Measurements from ENCODE around the gene SUPT5H. TPM values are rescaled to one million over a fixed set of nuclear protein-coding genes. Genes with fewer than 3 reads are reported as not detected.

SUPT5H gene
- total and polyA plus RNA-seq, 2 of the 4 experiments (the other 2 are of a cell fraction) = 75.3 to 116 TPM

DNA sequence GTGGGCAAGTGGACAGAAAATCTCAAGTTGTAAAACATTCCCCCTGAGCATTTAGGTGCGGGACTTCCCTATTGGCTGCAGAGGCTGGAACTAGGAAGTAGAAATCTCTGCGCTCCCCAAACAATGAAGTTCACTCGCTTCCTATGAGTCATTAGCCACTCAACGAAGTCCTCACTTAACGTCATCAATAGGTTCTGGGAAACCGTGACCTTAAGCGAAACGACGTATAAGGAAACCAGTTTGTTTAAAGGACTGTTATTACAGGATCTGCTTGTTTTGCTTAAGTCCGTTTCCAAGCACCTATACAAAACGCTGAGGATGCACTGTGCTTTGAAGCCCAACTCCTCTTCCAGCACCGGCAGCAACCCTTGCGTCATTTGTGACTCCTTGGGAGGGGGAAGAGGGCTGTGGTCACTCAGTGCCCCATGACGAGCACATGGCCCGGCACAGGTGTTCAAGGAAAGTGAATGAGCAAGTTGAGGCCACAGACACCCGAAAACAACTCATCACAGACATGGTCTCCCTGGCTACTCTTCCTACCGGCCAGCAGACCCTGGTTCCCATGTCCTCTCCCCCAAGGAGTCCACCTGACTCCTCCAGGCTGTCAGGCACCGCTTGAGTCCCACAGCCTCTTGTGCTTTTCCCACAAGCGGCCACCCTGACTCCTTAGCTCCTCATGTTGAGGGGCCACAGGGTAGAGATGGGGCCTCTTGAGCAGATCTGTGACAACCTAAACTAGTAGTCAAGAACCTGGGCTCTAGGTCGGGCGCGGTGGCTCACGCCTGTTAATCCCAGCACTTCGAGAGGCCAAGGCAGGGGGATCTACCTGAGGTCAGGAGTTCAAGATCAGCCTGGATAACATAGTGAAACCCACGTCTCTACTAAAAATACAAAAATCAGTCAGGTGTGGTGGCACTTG, 14.4 kb upstream of the SUPT5H start:
- Histone ChIP-seq H3K23ac (ENCODE audit: low read depth, low read length) (peak overlapping the region; percentile 49), H3K79me1 (ENCODE audit: low read depth in 1 of 2, low read length in 2 of 2) (peaks cover 25 to 53% of the 10 kb centered on the region in 2 experiments), H3K36me3 (ENCODE audit: control insufficient read depth, insufficient read depth, low read length) (peaks cover 24% of the 10 kb centered on the region), H2AK5ac (ENCODE audit: low read depth, low read length) (peak overlapping the region; percentile 68), H3K4ac (ENCODE audit: low read depth, low read length) (peak overlapping the region; percentile 74), H2AFZ (replicated peaks; ENCODE audit: low read length, poor library complexity) (peak overlapping the region; percentile 55), H4K20me1 (ENCODE audit: insufficient read depth, low read length) (peaks cover 46% of the 10 kb centered on the region), H3K4me1 (ENCODE audit: control insufficient read depth, insufficient read depth, low read length) (peaks cover 23% of the 10 kb centered on the region), H3K18ac (ENCODE audit: low read depth, low read length) (peak overlapping the region; percentile 34; the same call in 1 of the 2 replicates), H4K5ac (ENCODE audit: low read depth, low read length) (peak overlapping the region; percentile 72), H3K4me2 (ENCODE audit: low read depth, low read length) (peak overlapping the region; percentile 41), H3K56ac (ENCODE audit: extremely low read depth, insufficient read depth, low read length) (no peak overlapping the region), H3K4me3 (ENCODE audit: insufficient read depth, low read depth, low read length) (peak overlapping the region; percentile 1; the same call in 1 of the 2 replicates), H2BK20ac (ENCODE audit: low read depth, low read length) (peak overlapping the region; percentile 54; the same call in 1 of the 2 replicates), H3K14ac (replicated peaks; ENCODE audit: low read depth, low read length) (peak overlapping the region; percentile 34; the same call in 1 of the 2 replicates), H2AK9ac (replicated peaks; ENCODE audit: low read depth, low read length, poor library complexity) (peak overlapping the region; percentile 86), H3K9ac (ENCODE audit: low read depth, low read length) (no peak overlapping the region), H3K27ac (ENCODE audit: insufficient read depth, low read length) (peak overlapping the region; percentile 74), H3K27me3 (ENCODE audit: control insufficient read depth, insufficient read depth, low read length) (no peaks in the 10 kb centered on the region), H2BK5ac (ENCODE audit: low read depth, low read length, poor library complexity, severe bottlenecking) (peak overlapping the region; percentile 91), H4K8ac (ENCODE audit: low read depth in 2 of 2, low read length in 2 of 2) (peak overlapping the region in 1 of 2 experiments; percentile 77; a peak in 2 of 4 replicates), H2BK120ac (ENCODE audit: low read depth, low read length) (peak overlapping the region; percentile 60; the same call in 1 of the 2 replicates), H3K9me1 (ENCODE audit: insufficient read depth, low read length) (peaks cover 8% of the 10 kb centered on the region), H4K91ac (ENCODE audit: insufficient read depth, low read depth, low read length) (peak overlapping the region; percentile 63), H3K9me3 (ENCODE audit: control insufficient read depth, insufficient read depth, low read length) (no peaks in the 10 kb centered on the region), H2BK15ac (ENCODE audit: low read depth, low read length) (peak overlapping the region; percentile 74; the same call in 1 of the 3 replicates)
- BruUV-seq (replicated peaks) = no TSS peak
- in situ Hi-C loops (cut with MboI; ENCODE audit: low sequenced_read_pairs) (loop anchor here (25.0 kb wide), 1 partner anchor 406 kb away; the partner anchor contains the start of genes DYRK1B and FBL), dilution Hi-C loops (cut with HindIII; ENCODE audit: low sequenced_read_pairs, unreplicated experiment) (no loop called here), intact Hi-C loops (cut with micrococcal nuclease) (no loop called here)
- ATAC-seq (ENCODE audit: low read depth) = peak; percentile 15
- CTCF ChIA-PET = no interaction called here
- DNase-seq = peak; percentile 100
- POLR2A ChIA-PET (ENCODE audit: unreplicated experiment) = interaction anchor here (0.6 kb wide), 2 partner anchors 9 to 106 kb away, joined by 4 read pairs; no protein-coding TSS in a partner anchor
- WGBS, 2 experiments (ENCODE audit: extremely low coverage in 2 of 2, insufficient read length in 1 of 2) = 89% methylated on average over 9 of the region's 25 CpGs; no CpG with 5 or more reads in 1 of the 2 experiments
- TF ChIP-seq, protein P1, sequence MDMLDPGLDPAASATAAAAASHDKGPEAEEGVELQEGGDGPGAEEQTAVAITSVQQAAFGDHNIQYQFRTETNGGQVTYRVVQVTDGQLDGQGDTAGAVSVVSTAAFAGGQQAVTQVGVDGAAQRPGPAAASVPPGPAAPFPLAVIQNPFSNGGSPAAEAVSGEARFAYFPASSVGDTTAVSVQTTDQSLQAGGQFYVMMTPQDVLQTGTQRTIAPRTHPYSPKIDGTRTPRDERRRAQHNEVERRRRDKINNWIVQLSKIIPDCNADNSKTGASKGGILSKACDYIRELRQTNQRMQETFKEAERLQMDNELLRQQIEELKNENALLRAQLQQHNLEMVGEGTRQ (IDR thresholded peaks at IDR 0.05; ENCODE audit: low read depth, low read length) = peak; percentile 77
- TF ChIP-seq RCOR1 (IDR thresholded peaks at IDR 0.05; ENCODE audit: insufficient replicate concordance, low read length) (peak; percentile 52), RAD21 (IDR thresholded peaks at IDR 0.05; ENCODE audit: low read length) (no peak), CEBPB (IDR thresholded peaks at IDR 0.05; ENCODE audit: low read depth, low read length) (peak; percentile 97), MAZ (IDR thresholded peaks at IDR 0.05; ENCODE audit: borderline replicate concordance, low read depth, low read length) (peak; percentile 40; the same call in 1 of the 2 replicates), BHLHE40 (IDR thresholded peaks at IDR 0.05; ENCODE audit: low read depth, low read length) (peak; percentile 25; the same call in 1 of the 2 replicates), MAFK (IDR thresholded peaks at IDR 0.05; ENCODE audit: low read depth, low read length) (peak; percentile 91), FOS (IDR thresholded peaks at IDR 0.05; ENCODE audit: low read depth, low read length) (peak; percentile 88), POLR2A (IDR thresholded peaks at IDR 0.05; ENCODE audit: low read depth, low read length) (peak; percentile 50), SMC3 (IDR thresholded peaks at IDR 0.05; ENCODE audit: low read depth, low read length) (no peak; the same call in 1 of the 2 replicates), MXI1 (IDR thresholded peaks at IDR 0.05; ENCODE audit: borderline replicate concordance, low read depth, low read length) (no peak), RFX5 (IDR thresholded peaks at IDR 0.05; ENCODE audit: low read depth, low read length) (no peak)
